HCT116 (cell line): ENCODE results near the gene HMGN1. TPM values are rescaled to one million over a fixed set of nuclear protein-coding genes. Genes with fewer than 3 reads are reported as not detected.

ENCODE experiments used
- ATAC-seq: fragments of 200-7000 bp; cut with Tn5 transposase; 2 replicates; pipeline ENCODE4 v1.9.1; 2020; ENCODE audit warnings: mild to moderate bottlenecking, moderate library complexity
- BruUV-seq: library from RNA; stranded (reverse); fragments of 400-500 nt; replicated peaks from 2 replicates; lab custom pipeline; 2021; lab: Mats Ljungman, UMichigan
- CTCF ChIA-PET: fragments of 300-600 bp; sonication (Branson Sonifier 250); formaldehyde crosslinking; loops from one replicate; lab custom pipeline; 2021; ENCODE audit warnings: antibody characterized with exemption; lab: Charles Lee
- POLR2A ChIA-PET: fragments of 300-600, 350-600 bp; sonication (Branson Sonifier 250); formaldehyde crosslinking; loops from one replicate; lab custom pipeline; 2021; ENCODE audit warnings: antibody characterized with exemption; lab: Charles Lee
- RAD21 ChIA-PET, 2 experiments: fragments of 300-600 bp; sonication (Branson Sonifier 250); formaldehyde crosslinking; loops; one replicate each; lab custom pipeline; 2023; ENCODE audit warnings: low total read pairs in 2 of 2; ENCODE audit not compliant: uncharacterized antibody in 2 of 2, unreplicated experiment in 2 of 2, low non-redundant PET in 1 of 2; lab: Charles Lee
- DNase-seq: peaks from one replicate; pipeline ENCODE4 v3.0.0-alpha.2; 2010; ENCODE audit warnings: low read depth, low spot score
- H2AFZ ChIP-seq: fragments of 200-600 bp; shearing (Covaris generic), sonication (generic); 2 replicates; pipeline ENCODE4 v1.6.1; 2017; ENCODE audit warnings: low read depth, mixed run types, mixed read lengths, antibody characterized with exemption, low read length; ENCODE audit not compliant: poor library complexity, severe bottlenecking
- H3K27ac ChIP-seq: 2 replicates; pipeline ENCODE4 v1.5.1; 2012; ENCODE audit warnings: low read depth, low read length
- H3K27me3 ChIP-seq: fragments of 200-600 bp; sonication (generic); 2 replicates; pipeline ENCODE4 v1.6.1; 2016; ENCODE audit warnings: mixed run types, low read length, mixed read lengths; ENCODE audit not compliant: insufficient read depth
- H3K36me3 ChIP-seq, 2 experiments: fragments of 200-500 bp in 1 of 2; fragments of 200-600 bp in 1 of 2; sonication (Bioruptor generic) in 1 of 2; sonication (generic) in 1 of 2; 2 replicates each; pipeline versions ENCODE4 v1.5.1 to v1.6.1; 2014 to 2016; ENCODE audit warnings: low read length in 2 of 2, inconsistent platforms in 1 of 2, mixed read lengths in 1 of 2, mixed run types in 1 of 2; ENCODE audit not compliant: insufficient read depth in 2 of 2, control insufficient read depth in 1 of 2
- H3K4me1 ChIP-seq, 2 experiments: fragments of 200-600 bp in 1 of 2; sonication (generic) in 1 of 2; 2 replicates each; pipeline versions ENCODE4 v1.5.1 to v1.6.1; 2012 to 2017; ENCODE audit warnings: low read length in 2 of 2, inconsistent platforms in 1 of 2, mild to moderate bottlenecking in 1 of 2, mixed read lengths in 1 of 2, mixed run types in 1 of 2, moderate library complexity in 1 of 2; ENCODE audit not compliant: insufficient read depth in 2 of 2, control insufficient read depth in 1 of 2
- H3K4me2 ChIP-seq: fragments of 200-600 bp; sonication (generic); 2 replicates; pipeline ENCODE4 v1.6.1; 2017; ENCODE audit warnings: mixed run types, low read length, mixed read lengths
- H3K4me3 ChIP-seq, 2 experiments: fragments of 200-600 bp in 1 of 2; sonication (generic) in 1 of 2; replicated peaks in 1 of 2; 2 replicates each; pipeline ENCODE4 v1.5.1; 2011 to 2016; ENCODE audit warnings: low read length in 2 of 2, control low read depth in 1 of 2, low read depth in 1 of 2, mild to moderate bottlenecking in 1 of 2, mixed read lengths in 1 of 2, mixed run types in 1 of 2
- H3K79me2 ChIP-seq: fragments of 200-600 bp; sonication (generic); 2 replicates; pipeline ENCODE4 v1.6.1; 2017; ENCODE audit warnings: mild to moderate bottlenecking, mixed run types, low read length, moderate library complexity, mixed read lengths; ENCODE audit not compliant: insufficient read depth
- H3K9ac ChIP-seq: fragments of 200-600 bp; sonication (generic); 2 replicates; pipeline ENCODE4 v1.6.1; 2016; ENCODE audit warnings: low read length, mixed read lengths
- H3K9me2 ChIP-seq: fragments of 200-600 bp; sonication (generic), shearing (Covaris generic); 2 replicates; pipeline ENCODE4 v1.6.1; 2017; ENCODE audit warnings: mixed run types, mild to moderate bottlenecking, moderate library complexity; ENCODE audit not compliant: insufficient read depth
- H3K9me3 ChIP-seq, 2 experiments: fragments of 200-500 bp in 1 of 2; fragments of 200-600 bp in 1 of 2; sonication (Bioruptor generic) in 1 of 2; sonication (generic) in 1 of 2; 2 replicates each; pipeline ENCODE4 v1.6.1; 2014 to 2017; ENCODE audit warnings: low read length in 2 of 2, mixed read lengths in 2 of 2, inconsistent platforms in 1 of 2, low read depth in 1 of 2, mild to moderate bottlenecking in 1 of 2, mixed run types in 1 of 2, moderate library complexity in 1 of 2; ENCODE audit not compliant: control insufficient read depth in 1 of 2, insufficient read depth in 1 of 2
- H4K20me1 ChIP-seq: fragments of 200-600 bp; sonication (generic), shearing (Covaris generic); 2 replicates; pipeline ENCODE4 v1.6.1; 2017; ENCODE audit warnings: mixed run types, mild to moderate bottlenecking, moderate library complexity; ENCODE audit not compliant: insufficient read depth
- CBX3 ChIP-seq: IDR thresholded peaks from 2 replicates; pipeline ENCODE4 v1.6.1; 2012; ENCODE audit warnings: low read depth
- CEBPB ChIP-seq: IDR thresholded peaks from 2 replicates; pipeline ENCODE4 v1.6.1; 2012; ENCODE audit warnings: low read depth
- EZH2 ChIP-seq: fragments of 200-600 bp; sonication (generic); IDR thresholded peaks from 2 replicates; pipeline ENCODE4 v1.6.1; 2017; ENCODE audit warnings: antibody characterized with exemption, mixed run types
- JUND ChIP-seq: IDR thresholded peaks from 2 replicates; pipeline ENCODE4 v1.6.1; 2012
- POLR2A ChIP-seq: IDR thresholded peaks from 2 replicates; pipeline ENCODE4 v1.7.0; 2011; ENCODE audit warnings: borderline replicate concordance; ENCODE audit not compliant: insufficient read depth, insufficient read length; ENCODE audit errors: extremely low read depth
- TCF7L2 ChIP-seq: IDR thresholded peaks from 2 replicates; pipeline ENCODE4 v1.7.0; 2011; ENCODE audit warnings: borderline replicate concordance, inconsistent platforms; ENCODE audit not compliant: insufficient read depth, insufficient read length; ENCODE audit errors: extremely low read depth
- ZFX ChIP-seq: fragments of 450-650 bp; IDR thresholded peaks from 2 replicates; pipeline ENCODE4 v1.6.1; 2017
- intact Hi-C: fragments of 100-400 bp; cut with micrococcal nuclease; formaldehyde crosslinking; loops from 2 replicates; pipeline ENCODE4 v1.10.0; 2022
- total RNA-seq: library from RNA; stranded (reverse); gene quantifications from one replicate; pipeline ENCODE4 v1.2.1, GENCODE V29; 2021; ENCODE audit not compliant: unreplicated experiment

Gene HMGN1
- total RNA-seq, 1 experiment from 2014 or later = 399 TPM

- Histone ChIP-seq H3K9me3 (no peaks in the 10 kb centered on the region), H2AFZ (no peak overlapping the region), H3K4me3 (peak overlapping the region; percentile 57 to 59), H3K27me3 (no peaks in the 10 kb centered on the region), H3K9ac (peak overlapping the region; percentile 61), H3K4me1 (peaks cover 5 to 22% of the 10 kb centered on the region in 2 experiments), H3K27ac (peak overlapping the region; percentile 96), H3K79me2 (peaks cover 31% of the 10 kb centered on the region), H3K9me2 (no peaks in the 10 kb centered on the region)
- POLR2A ChIA-PET = interaction anchor here (0.7 to 1.0 kb wide), 2 partner anchors 25 to 30 kb away, joined by 3 read pairs; a partner anchor contains a TSS
- CTCF ChIA-PET = no interaction called here
- intact Hi-C loops = no loop called here
- DNase-seq = no peak
- TF ChIP-seq POLR2A = no peak
- no peak for TF ChIP-seq ZFX
- TF ChIP-seq JUND = no peak
- no peak for TF ChIP-seq TCF7L2
- TF ChIP-seq CEBPB = no peak
- no peak for TF ChIP-seq EZH2
- no peak for TF ChIP-seq CBX3
- TF ChIP-seq, all 23 proteins: peak for 0
- BruUV-seq = no TSS peak
- Histone ChIP-seq H3K36me3 (peaks cover 20 to 24% of the 10 kb centered on the region in 2 experiments), H3K4me2 (peak overlapping the region; percentile 68), H4K20me1 (peaks cover 23% of the 10 kb centered on the region; the same call in 1 of the 2 replicates)
- RAD21 ChIA-PET = no interaction called here
- ATAC-seq = no peak
These were observed 1.5 kb upstream of the HMGN1 start for GRCh38 chr21:39350094-39351005.
